GM18867 (cell line): ENCODE data around the gene HOXD11.

Source experiments
- ATAC-seq: cut with Tn5 transposase; IDR thresholded peaks from one replicate; pipeline ENCODE4 v1.9.1; 2021; ENCODE audit warnings: mild to moderate bottlenecking, moderate library complexity; ENCODE audit not compliant: unreplicated experiment

The HOXD11 gene

DNA sequence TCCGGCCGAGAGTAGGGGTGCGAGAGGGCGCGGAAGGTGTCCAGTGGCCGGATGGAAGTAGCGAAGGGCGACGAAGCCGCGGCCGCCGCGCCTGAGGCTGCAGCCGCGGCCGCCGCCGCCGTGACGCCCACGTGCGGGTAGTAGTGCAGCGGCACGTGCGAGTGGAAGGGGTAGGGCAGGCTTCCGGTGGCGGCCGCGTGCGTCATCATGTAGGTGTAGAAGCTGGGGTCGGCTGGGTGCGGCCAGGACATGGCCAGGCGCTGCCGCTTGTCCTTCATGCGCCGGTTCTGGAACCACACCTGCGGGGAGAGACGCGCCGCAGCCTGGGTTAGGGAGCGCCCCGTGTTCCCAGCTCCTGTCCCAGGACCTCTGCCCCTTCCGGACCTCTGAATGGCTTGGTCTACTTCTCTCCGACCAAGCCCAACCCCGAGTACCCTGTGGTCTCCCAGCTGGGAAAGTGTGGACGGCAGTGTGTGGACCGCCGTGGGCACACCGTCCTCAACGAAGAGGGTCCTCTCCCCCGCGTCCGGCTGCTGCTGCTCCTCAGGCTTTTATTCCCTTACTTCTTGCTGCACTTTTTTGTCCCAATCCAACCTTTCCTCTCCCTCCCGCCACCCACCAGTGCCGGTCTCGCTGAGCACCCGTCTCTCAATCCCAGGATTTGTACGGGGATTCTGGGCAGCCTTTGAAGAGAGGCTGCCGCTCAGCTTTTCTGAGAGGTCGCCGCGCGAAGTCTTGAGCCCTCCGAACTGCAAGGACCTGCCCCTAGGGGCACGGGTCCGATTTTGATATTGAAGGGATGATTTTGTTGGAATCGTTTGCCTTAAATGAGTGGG, 26.3 kb upstream of the HOXD11 start:
- ATAC-seq, result no peak

- ATAC-seq, result no peak
These were observed 25.7 kb upstream of the HOXD11 start for GRCh38 chr2:176081376-176081836.

- ATAC-seq, result no peak
These were observed 25.1 kb upstream of the HOXD11 start for GRCh38 chr2:176081837-176082524.

GRCh38 chr2:176082525-176082823, 24.6 kb upstream of the HOXD11 start:
- no peak for ATAC-seq

DNA sequence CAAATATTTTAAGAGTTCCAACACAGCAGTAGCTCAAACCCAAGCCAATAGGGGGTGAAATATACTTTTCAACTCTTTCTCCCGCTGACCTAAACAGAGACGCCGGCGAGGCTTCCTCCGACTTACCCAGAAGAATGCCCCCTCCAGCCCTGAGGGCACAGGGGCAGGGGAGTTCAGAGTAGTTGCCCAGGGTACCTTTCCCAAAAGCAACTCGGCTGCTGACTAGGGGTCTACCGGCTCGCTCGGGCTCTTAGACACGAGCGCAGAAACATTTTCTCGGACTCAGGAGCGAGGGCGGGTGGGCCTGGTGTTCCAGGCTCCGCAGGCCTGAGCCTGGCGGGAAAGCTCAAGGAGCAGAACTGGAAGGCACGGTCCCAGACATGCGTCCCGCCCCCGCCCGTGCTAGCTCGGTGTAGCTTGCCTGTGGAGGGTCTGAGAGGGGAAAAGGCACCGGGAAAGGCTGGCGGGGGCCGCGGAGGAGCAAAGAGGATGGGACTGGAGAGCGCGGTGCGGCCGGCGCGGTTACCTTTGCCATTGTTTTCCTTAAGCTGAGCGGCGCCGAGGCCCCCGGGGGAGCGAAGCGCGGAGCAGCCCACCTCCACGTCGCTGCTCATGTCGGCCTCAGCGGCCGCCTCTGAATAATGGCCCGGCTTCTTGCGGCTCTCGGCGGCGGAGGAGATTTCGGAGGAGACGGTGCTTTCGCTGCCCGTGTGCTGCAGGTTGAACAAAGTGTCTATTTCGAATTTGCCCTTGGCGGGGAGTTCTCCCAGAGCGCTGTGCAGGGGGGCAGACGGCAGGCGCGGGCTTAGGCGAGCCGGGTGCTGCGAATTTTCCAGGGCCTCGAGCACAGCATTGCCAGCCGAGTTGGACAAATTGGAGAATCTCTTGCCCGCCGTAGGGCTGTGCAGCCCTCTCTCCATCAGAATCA, 24.0 kb upstream of the HOXD11 start:
- no peak for ATAC-seq

- no peak for ATAC-seq
These were observed 23.3 kb upstream of the HOXD11 start, which contains the start of gene EVX2 for GRCh38 chr2:176083796-176084261. EVX2 (minus strand) TSS chr2:176083962; CDS start chr2:176083776, 186 bp downstream.

DNA sequence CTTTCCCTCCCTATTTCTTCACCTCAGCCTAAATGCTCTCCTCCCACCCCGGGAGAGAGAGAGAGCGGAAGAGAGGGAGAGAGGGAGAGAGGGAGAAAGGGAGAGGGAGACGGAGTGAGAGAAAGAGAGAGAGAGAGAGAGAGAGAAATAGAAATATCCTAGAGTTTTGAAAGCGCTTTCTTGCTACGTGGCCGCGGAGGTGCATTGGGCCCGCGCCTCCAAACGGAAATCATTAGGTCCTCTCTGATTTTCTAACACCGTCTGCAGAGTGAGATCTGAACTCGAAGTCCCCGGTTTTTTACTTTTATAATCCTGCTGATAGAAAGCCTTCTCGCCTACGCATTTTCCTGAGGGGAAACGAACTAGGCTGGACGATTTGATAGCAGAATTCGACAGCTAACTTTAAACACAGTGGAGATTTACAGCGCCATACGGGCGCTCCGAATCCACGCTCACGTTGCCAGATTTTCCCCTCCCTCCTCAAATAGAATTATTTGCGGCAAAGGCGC, 22.4 kb upstream of the HOXD11 start:
- ATAC-seq, result no peak

DNA sequence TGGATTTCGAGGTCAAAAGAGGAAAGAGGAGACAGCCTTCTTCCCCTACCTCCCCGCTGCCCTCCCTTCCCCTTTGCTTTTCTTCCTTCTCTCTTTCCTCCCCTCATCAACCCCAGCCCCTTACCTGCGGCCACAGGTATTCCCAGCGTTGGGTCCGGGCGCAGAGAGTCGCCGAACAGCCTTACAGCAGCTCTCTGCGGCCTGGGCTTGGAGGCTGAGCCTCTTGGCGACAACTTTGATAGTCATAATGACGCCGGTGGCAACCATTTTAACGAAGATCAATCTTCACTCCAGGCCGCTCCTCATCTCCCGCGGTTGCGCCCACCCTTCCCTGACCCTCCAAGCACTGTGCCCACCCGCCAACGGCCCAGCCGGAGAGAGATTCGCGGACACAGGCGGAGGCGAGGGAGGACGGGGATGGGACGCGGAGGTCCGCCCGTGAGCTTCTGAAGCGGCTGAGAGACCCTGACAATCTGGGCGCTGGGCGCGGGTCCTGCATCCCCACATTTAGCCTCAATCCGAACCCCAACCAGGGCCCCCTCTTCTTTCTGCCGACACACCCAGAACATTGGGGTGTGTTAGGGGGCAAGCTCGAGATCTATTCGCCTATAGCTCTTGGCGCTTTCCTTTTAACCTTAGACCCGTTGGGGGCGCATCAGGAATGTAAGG, 21.8 kb upstream of the HOXD11 start:
- ATAC-seq, result no peak

- ATAC-seq, result no peak
These were observed 21.0 kb upstream of the HOXD11 start for GRCh38 chr2:176085861-176086771.

DNA sequence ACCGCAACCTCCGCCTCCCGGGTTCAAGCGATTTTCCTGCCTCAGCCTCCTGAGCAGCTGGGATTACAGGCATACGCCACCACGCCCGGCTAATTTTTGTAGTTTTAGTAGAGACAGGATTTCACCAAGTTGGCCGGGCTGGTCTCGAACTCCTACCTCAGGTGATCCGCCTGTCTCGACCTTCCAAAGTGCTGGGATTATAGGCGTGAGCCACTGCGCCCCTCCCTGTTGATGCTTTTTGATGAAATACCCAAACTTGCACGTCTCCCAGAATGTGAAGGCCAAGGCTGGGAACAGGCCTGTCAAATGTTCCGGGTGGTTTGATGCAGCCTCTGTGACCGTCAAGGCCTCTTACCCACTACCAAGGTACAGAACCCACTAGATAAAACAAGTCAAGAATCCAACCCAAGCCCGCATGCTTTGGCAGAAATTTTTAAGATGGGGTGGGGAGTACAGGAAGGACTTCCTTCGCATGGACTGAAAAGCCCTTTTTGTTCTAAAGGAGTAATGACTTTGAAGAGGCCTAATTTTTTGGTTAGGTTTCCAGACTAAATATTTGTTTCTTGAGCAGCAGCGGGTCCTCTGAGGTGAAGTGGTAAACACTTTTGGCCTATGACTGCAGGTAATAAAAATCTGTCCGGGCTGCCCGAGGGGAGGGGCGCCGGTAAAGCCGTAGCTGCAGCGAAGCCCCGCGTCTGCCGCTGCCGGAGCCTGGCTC, 19.6 kb upstream of the HOXD11 start:
- no peak for ATAC-seq

- ATAC-seq, result no peak
These were observed 18.8 kb upstream of the HOXD11 start for GRCh38 chr2:176088048-176088936.

DNA sequence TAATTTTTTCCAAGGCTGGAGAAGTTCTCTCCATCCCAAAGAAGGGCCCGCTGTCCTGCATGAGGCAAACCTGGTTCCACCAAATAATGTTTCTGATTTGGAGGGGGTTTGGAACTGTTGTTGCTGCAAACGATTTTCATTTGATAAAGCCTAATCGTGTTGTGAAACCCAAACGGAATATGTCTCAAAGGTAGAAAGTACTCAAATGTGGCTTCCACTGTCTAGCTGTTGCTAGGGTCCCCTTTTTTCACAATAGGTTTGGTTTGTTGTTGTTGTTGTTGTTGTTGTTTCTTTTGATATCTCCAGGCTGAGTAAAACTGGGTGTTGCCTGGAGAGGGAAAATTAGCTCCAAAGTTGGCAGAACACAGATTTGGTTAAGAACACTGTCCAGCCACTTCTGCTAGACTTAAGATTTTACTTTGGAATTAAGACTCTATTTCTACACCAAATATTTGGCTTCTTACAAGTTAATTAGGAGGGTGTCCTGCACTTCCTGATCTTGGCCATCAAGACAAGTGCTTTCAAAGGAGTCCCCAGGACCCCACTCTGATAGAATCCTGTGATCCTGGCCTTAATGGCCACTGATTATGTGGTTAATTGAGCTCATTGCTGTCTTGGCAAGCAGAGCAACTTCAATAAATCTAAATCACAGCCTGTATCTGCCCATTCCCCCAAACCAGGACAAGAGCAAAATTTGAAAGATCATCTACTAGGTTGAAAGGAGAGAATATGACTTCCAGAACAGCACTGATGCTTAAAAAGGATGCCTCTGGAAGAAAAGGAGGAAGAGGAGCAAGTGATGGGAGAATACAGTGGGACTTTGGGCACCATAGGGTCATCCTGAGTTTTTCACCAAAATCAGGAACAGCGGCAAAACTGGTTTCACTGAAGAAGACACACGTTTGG, 17.9 kb upstream of the HOXD11 start:
- no peak for ATAC-seq

DNA sequence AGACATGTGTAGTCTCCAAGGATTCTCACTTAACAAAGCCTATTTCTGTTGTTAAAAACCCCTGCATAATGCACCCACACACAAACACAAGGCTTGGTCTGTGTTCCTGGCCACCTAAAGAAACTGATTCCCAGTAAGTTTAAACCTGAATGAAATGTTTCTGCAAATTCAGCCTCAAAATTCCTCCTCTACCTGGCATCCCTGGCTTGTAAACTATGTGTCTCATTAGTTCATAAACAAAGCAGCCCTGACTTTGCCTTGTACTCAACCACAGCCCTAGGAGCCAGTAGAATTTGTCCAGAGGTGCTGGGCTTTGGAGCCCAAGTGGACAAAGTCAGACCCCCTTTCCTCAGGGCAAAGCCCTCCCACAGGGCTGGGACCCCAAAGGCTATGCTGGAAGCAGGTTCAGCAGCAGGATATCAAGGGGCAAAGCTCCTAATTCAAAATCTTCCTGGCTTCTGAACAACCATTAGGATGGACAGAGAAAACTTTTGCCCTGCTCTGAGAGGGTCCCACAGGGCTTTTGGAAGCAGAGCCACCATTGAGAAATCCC, 17.2 kb upstream of the HOXD11 start:
- no peak for ATAC-seq

DNA sequence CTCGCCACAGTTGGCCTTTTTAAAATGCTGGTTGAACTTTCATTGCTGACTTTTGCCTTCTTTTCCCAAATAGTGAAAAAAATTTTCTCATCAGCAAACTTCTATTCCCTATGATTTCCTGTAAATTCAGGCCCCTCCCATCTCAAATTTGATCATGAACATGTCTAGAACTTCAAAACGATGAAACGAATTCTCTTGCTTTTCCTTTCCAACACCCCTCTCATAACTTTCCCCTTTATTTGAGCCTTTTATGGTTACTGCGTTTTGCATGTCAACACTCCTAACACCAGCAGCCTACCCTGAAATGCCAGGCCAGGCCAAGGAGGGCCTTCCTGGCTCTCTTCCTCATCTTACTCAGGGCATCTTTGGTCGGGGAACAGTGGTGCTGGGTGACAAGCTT, 16.2 kb upstream of the HOXD11 start:
- no peak for ATAC-seq

DNA sequence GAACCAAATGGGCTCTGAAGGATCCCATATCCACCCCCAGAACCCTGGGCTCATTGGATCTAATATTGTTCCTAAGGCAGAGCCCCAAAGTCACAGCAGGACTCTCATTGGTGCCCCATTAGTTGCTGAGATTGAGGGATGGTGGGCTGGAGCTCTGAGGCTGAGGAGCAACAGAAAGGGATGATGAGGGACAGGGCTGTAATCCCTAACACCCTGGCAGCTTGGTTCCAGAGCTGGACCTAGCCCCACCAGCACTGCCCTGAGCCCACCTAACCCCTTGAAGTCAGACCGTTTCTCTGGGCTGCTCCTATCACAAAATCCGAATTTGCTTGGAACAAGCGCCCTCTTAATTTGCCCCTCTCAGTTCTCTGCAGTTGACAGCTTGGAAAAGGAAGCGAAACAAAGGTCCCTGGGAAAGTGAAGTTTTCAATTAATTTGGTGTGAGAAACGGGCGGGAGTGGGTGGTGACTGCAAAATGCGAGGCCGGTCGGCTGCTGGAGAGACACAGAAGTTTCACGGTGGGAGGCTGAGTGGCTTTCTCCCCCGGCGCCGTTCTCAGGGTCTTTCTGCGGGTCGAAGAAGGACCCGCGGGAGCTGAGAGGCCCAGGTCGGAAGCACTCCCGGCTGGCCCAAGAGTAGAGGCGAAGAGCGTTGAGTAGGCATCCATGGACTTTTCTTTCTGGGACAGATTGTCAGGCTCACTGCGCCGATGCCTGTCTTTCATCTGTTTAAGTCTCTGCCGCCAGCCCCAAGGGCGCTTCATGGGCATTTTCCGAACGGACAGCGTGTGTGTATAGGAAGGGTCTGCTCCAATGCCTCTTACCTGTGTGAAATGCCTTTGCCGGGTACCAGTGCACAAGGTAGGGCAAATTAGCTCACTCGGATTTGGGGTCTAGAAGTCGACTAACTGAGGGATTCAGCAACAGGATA, 15.5 kb upstream of the HOXD11 start:
- ATAC-seq, result no peak
